ENCODE results near the gene DNAJC19.
A peak's percentile ranks its signal among the peaks of the same experiment; 100 is the strongest.

The DNAJC19 gene

DNA sequence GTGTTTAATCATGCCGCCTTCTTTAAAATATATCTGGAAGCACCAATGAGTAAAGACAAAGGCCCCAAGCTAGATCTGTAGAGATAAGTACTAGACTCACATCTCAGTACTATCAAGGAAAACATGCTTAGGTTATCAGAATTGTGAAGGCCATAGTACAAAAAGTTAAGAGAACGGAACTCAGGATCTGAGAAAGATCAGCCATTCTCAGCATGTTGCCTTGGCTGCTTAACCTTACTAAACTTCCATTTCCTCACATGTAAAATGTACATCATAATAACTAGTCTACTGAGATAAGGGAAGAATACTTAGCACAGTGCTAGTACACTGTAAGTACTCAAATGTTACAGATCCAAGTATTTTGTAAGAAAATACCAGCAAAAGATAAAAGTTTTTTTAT lies 7.6 kb downstream of the DNAJC19 start:
- H3K4me3 ChIP-seq (ENCODE audit: low read depth, low read length), result no peak overlapping the region
- DNase-seq (ENCODE audit: low read depth), result no peak
- TF ChIP-seq, protein P1, sequence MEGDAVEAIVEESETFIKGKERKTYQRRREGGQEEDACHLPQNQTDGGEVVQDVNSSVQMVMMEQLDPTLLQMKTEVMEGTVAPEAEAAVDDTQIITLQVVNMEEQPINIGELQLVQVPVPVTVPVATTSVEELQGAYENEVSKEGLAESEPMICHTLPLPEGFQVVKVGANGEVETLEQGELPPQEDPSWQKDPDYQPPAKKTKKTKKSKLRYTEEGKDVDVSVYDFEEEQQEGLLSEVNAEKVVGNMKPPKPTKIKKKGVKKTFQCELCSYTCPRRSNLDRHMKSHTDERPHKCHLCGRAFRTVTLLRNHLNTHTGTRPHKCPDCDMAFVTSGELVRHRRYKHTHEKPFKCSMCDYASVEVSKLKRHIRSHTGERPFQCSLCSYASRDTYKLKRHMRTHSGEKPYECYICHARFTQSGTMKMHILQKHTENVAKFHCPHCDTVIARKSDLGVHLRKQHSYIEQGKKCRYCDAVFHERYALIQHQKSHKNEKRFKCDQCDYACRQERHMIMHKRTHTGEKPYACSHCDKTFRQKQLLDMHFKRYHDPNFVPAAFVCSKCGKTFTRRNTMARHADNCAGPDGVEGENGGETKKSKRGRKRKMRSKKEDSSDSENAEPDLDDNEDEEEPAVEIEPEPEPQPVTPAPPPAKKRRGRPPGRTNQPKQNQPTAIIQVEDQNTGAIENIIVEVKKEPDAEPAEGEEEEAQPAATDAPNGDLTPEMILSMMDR (IDR thresholded peaks at IDR 0.05; ENCODE audit: insufficient read depth, low read depth, low read length, missing control alignments), result no peak

DNA sequence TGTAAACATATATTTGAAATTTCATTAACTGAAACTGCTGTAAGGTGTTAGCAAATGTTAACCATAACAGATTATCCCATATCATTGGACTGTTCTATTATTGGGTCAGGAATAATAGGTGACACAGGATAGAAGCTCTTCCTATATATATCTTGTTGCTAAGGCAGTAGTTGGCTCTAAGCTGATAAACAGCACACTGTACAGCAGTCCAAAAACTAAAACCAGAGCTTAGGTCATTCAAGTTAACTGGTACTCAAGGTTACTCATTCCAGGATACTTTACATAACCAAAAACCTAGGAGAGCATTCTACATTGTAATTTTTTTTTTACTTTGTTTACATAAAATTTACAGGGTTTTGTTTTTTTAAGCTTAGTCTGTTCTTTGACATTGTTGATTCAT lies 8.9 kb downstream of the DNAJC19 start:
- no peak for DNase-seq (ENCODE audit: low read depth)
- no peak overlapping the region for H3K4me3 ChIP-seq (ENCODE audit: low read depth, low read length)
- TF ChIP-seq, protein P1 (IDR thresholded peaks at IDR 0.05; ENCODE audit: insufficient read depth, low read depth, low read length, missing control alignments), result no peak

DNA sequence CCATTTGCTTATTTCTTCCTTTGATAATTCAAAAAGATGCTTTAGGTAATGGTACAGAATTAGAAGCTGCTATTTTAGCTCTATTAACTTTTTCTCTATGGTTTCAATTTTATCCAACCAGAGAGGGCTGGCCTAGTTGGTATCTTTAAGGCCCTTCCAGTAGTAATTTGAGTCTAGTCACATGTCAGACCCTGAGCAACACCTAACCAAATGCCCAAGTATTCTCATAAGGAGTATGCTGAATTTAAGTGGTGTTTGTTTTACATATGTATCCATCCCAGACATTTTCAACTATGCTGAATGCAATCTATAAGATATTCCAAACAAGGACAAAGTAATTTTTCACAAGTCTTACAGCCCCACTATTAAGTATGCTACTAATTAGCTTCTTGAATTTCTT lies 9.6 kb downstream of the DNAJC19 start:
- TF ChIP-seq, protein P1 (IDR thresholded peaks at IDR 0.05; ENCODE audit: insufficient read depth, low read depth, low read length, missing control alignments), result no peak
- no peak for DNase-seq (ENCODE audit: low read depth)

DNA sequence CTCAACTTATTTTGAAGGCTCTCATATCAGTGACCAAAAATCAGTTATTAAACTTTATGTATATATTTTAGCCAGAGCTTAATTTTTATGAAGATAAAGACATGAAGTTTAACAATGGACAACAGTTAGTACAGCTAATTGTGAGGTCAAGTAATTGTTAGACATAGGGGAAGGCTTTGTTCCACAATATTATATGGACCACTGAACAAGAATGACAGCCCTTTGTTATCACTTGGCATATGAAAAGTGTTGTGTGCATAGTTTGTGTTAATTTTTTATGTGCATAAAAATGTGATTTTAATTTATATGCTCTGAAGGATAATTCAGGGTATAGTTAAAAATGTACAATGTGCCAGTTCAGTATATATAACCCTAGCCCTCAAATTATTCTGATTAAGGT lies 12.0 kb downstream of the DNAJC19 start:
- H3K4me3 ChIP-seq (ENCODE audit: low read depth, low read length), result no peak overlapping the region
- DNase-seq (ENCODE audit: low read depth), result no peak
- TF ChIP-seq, protein P1 (IDR thresholded peaks at IDR 0.05; ENCODE audit: insufficient read depth, low read depth, low read length, missing control alignments), result no peak

More for the DNA sequence above, 9.6 kb downstream of the DNAJC19 start:
- no peak overlapping the region for H3K4me3 ChIP-seq (ENCODE audit: low read depth, low read length)

DNA sequence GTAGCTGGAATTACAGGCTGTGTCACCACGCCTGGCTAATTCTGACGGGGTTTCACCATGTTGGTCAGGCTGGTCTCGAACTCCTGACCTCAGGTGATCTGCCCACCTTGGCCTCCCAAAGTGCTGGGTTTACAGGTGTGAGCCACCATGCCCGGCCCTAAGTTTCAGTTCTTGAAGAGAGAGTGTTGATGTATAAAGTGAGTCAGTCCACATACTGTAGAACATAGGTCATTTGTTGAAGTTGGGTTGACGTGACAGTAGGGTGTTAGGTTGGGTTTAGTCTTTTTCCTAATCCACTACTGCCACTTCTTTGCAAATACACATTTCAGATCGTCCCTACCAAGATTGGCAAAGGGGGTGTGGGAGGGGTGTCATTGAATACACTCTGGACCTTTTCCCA lies 15.2 kb downstream of the DNAJC19 start:
- no peak for DNase-seq (ENCODE audit: low read depth)
- no peak overlapping the region for H3K4me3 ChIP-seq (ENCODE audit: low read depth, low read length)
- TF ChIP-seq, protein P1 (IDR thresholded peaks at IDR 0.05; ENCODE audit: insufficient read depth, low read depth, low read length, missing control alignments), result no peak

DNA sequence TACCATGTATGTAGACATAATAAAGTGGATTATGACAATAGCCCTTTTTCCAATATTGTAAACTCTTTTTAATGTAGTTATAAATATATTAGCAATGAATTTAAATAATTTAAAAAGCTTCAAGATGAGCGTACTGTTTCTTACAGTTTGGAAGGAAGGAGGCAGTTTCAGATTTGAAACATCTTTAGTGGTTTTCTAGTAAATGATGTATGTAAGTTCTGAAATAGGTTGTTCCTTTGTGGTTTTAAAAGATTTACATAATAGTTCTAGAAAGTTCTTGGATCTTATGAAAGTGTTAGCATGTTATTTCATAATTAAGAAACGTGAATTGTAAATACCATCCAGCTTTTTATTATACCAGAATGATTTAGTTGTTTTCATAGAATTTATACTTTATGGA lies 16.0 kb downstream of the DNAJC19 start:
- no peak overlapping the region for H3K4me3 ChIP-seq (ENCODE audit: low read depth, low read length)
- peak; percentile 13 for DNase-seq (ENCODE audit: low read depth)
- TF ChIP-seq, protein P1 (IDR thresholded peaks at IDR 0.05; ENCODE audit: insufficient read depth, low read depth, low read length, missing control alignments), result no peak

DNA sequence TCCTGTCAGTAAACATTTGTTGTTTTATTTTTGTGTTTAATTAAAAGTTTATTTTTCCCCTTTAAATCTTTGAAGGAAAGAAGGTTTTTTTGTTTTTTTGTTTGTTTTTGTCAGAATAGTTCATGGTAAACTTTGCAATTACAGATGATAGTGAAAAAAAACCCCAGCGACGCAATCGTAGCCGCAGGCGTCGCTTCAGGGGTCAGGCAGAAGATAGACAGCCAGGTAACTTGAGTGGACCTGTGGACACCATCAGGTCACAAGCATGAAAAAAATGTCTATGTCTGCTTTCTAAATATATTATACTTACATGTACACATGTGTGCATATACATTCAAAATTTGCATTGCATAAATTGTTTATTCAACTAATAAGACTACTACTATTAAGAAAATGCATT lies 18.6 kb downstream of the DNAJC19 start:
- TF ChIP-seq, protein P1 (IDR thresholded peaks at IDR 0.05; ENCODE audit: insufficient read depth, low read depth, low read length, missing control alignments), result no peak
- no peak overlapping the region for H3K4me3 ChIP-seq (ENCODE audit: low read depth, low read length)
- no peak for DNase-seq (ENCODE audit: low read depth)
